Measurements from ENCODE around the gene FAP.

Gene FAP

DNA sequence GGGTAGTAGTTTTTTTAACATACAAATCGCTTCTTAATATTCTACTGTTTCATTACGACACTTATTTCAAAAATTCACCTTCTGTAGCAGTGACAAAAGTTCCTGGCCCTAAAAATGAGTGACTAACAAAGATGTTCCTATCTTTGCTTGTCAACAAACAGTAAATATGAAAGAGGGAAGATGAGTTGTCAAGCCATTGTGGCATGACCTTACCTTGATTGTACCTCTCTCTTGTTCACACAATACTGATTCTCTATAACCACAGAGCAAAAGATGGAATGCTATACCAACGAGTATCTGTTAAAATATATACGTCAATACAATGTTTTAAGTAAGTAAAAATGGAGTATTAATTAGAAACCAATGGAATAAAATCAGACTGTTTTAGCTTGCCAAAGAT, 76.5 kb downstream of the FAP start:
- Histone ChIP-seq H3K4me3 (ENCODE audit: low read depth, low read length) (no peak overlapping the region), H3K9me3 (ENCODE audit: control insufficient read depth, insufficient read depth, low read depth, low read length) (no peaks in the 10 kb centered on the region), H3K36me3 (ENCODE audit: control insufficient read depth in 2 of 2, insufficient read depth in 1 of 2, low read length in 2 of 2) (no peaks in the 10 kb centered on the region), H3K4me1 (ENCODE audit: control insufficient read depth, insufficient read depth, low read length) (no peaks in the 10 kb centered on the region), H3K27ac (ENCODE audit: extremely low read depth, low read depth, low read length) (no peak overlapping the region)
- TF ChIP-seq ZNF571 (tag by site-specific recombination; IDR thresholded peaks at IDR 0.05): no peak
- POLR2A ChIA-PET: no interaction called here
- CTCF ChIA-PET: interaction anchor here (1.2 to 1.3 kb wide), 2 partner anchors 13 to 54 kb away, joined by 4 to 8 read pairs; no protein-coding TSS in a partner anchor

DNA sequence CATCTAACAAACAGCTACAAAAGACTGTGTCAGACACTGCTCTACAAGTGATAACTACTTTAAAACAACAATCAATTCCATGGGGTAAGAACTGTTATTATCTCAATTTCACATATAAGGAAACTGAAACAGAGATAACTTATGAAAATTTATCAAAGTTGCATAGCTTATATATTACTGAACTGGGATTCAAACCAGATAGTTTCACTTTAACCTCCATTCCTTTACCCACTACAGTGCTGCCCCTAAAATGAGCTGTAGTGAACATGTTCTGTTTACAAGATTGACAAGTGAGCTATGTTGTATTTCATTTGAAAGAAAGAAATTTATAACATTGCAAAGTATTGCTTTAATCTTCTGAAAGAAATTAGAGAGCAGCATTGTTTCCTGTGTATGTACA, 77.1 kb downstream of the FAP start:
- CTCF ChIA-PET: interaction anchor here (1.2 to 1.3 kb wide), 2 partner anchors 12 to 55 kb away, joined by 4 to 8 read pairs; no protein-coding TSS in a partner anchor
- POLR2A ChIA-PET: no interaction called here
- TF ChIP-seq ZNF654 (tag by site-specific recombination; IDR thresholded peaks at IDR 0.05; ENCODE audit: low read depth): no peak
- TF ChIP-seq, protein P1, sequence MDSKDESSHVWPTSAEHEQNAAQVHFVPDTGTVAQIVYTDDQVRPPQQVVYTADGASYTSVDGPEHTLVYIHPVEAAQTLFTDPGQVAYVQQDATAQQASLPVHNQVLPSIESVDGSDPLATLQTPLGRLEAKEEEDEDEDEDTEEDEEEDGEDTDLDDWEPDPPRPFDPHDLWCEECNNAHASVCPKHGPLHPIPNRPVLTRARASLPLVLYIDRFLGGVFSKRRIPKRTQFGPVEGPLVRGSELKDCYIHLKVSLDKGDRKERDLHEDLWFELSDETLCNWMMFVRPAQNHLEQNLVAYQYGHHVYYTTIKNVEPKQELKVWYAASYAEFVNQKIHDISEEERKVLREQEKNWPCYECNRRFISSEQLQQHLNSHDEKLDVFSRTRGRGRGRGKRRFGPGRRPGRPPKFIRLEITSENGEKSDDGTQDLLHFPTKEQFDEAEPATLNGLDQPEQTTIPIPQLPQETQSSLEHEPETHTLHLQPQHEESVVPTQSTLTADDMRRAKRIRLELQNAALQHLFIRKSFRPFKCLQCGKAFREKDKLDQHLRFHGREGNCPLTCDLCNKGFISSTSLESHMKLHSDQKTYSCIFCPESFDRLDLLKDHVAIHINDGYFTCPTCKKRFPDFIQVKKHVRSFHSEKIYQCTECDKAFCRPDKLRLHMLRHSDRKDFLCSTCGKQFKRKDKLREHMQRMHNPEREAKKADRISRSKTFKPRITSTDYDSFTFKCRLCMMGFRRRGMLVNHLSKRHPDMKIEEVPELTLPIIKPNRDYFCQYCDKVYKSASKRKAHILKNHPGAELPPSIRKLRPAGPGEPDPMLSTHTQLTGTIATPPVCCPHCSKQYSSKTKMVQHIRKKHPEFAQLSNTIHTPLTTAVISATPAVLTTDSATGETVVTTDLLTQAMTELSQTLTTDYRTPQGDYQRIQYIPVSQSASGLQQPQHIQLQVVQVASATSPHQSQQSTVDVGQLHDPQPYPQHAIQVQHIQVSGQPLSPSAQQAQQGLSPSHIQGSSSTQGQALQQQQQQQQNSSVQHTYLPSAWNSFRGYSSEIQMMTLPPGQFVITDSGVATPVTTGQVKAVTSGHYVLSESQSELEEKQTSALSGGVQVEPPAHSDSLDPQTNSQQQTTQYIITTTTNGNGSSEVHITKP (tag by site-specific recombination; IDR thresholded peaks at IDR 0.05): no peak
- TF ChIP-seq ZNF510 (tag by site-specific recombination; IDR thresholded peaks at IDR 0.05; ENCODE audit: insufficient replicate concordance): no peak
- TF ChIP-seq ZNF473 (tag by site-specific recombination; IDR thresholded peaks at IDR 0.05): no peak
- no peak for TF ChIP-seq GFI1B (tag by site-specific recombination; IDR thresholded peaks at IDR 0.05)
- no peak for TF ChIP-seq HOXC10 (CRISPR knock-in tag; IDR thresholded peaks at IDR 0.05)
- TF ChIP-seq, protein P2, sequence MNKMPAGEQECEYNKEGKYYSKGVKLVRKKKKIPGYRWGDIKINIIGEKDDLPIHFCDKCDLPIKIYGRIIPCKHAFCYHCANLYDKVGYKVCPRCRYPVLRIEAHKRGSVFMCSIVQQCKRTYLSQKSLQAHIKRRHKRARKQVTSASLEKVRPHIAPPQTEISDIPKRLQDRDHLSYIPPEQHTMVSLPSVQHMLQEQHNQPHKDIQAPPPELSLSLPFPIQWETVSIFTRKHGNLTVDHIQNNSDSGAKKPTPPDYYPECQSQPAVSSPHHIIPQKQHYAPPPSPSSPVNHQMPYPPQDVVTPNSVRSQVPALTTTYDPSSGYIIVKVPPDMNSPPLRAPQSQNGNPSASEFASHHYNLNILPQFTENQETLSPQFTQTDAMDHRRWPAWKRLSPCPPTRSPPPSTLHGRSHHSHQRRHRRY (tag by site-specific recombination; IDR thresholded peaks at IDR 0.05): no peak
- TF ChIP-seq, protein P3, sequence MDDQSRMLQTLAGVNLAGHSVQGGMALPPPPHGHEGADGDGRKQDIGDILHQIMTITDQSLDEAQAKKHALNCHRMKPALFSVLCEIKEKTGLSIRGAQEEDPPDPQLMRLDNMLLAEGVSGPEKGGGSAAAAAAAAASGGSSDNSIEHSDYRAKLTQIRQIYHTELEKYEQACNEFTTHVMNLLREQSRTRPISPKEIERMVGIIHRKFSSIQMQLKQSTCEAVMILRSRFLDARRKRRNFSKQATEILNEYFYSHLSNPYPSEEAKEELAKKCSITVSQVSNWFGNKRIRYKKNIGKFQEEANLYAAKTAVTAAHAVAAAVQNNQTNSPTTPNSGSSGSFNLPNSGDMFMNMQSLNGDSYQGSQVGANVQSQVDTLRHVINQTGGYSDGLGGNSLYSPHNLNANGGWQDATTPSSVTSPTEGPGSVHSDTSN (CRISPR knock-in tag; IDR thresholded peaks at IDR 0.05): no peak
- TF ChIP-seq KLF16 (tag by site-specific recombination; IDR thresholded peaks at IDR 0.05): no peak
- TF ChIP-seq ZNF660 (tag by site-specific recombination; IDR thresholded peaks at IDR 0.05): no peak
- TF ChIP-seq, protein P4, sequence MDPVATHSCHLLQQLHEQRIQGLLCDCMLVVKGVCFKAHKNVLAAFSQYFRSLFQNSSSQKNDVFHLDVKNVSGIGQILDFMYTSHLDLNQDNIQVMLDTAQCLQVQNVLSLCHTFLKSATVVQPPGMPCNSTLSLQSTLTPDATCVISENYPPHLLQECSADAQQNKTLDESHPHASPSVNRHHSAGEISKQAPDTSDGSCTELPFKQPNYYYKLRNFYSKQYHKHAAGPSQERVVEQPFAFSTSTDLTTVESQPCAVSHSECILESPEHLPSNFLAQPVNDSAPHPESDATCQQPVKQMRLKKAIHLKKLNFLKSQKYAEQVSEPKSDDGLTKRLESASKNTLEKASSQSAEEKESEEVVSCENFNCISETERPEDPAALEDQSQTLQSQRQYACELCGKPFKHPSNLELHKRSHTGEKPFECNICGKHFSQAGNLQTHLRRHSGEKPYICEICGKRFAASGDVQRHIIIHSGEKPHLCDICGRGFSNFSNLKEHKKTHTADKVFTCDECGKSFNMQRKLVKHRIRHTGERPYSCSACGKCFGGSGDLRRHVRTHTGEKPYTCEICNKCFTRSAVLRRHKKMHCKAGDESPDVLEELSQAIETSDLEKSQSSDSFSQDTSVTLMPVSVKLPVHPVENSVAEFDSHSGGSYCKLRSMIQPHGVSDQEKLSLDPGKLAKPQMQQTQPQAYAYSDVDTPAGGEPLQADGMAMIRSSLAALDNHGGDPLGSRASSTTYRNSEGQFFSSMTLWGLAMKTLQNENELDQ (tag by site-specific recombination; IDR thresholded peaks at IDR 0.05; ENCODE audit: low read depth): no peak
- TF ChIP-seq ZNF777 (tag by site-specific recombination; IDR thresholded peaks at IDR 0.05; ENCODE audit: borderline replicate concordance): no peak
- no peak for TF ChIP-seq REPIN1 (tag by site-specific recombination; IDR thresholded peaks at IDR 0.05; ENCODE audit: low read depth)
- TF ChIP-seq SP7 (tag by site-specific recombination; IDR thresholded peaks at IDR 0.05): no peak
- no peak for TF ChIP-seq ZNF776 (tag by site-specific recombination; IDR thresholded peaks at IDR 0.05; ENCODE audit: borderline replicate concordance)

More for the DNA sequence above, 77.1 kb downstream of the FAP start:
- Histone ChIP-seq H3K4me1 (ENCODE audit: control insufficient read depth, insufficient read depth, low read length) (no peaks in the 10 kb centered on the region), H3K36me3 (ENCODE audit: control insufficient read depth in 2 of 2, insufficient read depth in 1 of 2, low read length in 2 of 2) (no peaks in the 10 kb centered on the region), H3K9me3 (ENCODE audit: control insufficient read depth, insufficient read depth, low read depth, low read length) (no peaks in the 10 kb centered on the region), H3K4me3 (ENCODE audit: low read depth, low read length) (no peak overlapping the region), H3K27ac (ENCODE audit: extremely low read depth, low read depth, low read length) (no peak overlapping the region)

Data from HEK293 (cell line).